Naive thymus-derived CD4-positive, alpha-beta T cell (primary cell): ENCODE data around the gene USP5. TPM values are rescaled to one million over a fixed set of nuclear protein-coding genes. Genes with fewer than 3 reads are reported as not detected.
A peak's percentile ranks its signal among the peaks of the same experiment; 100 is the strongest.

ENCODE experiments used
- ATAC-seq: fragments of 150-1000 bp; cut with Tn5 transposase; 2 replicates; pipeline ENCODE4 v1.10.0; 2021; ENCODE audit warnings: mild to moderate bottlenecking, moderate library complexity
- CTCF ChIA-PET: fragments of 350-600 bp; sonication (Branson Sonifier 250); formaldehyde crosslinking; loops from one replicate; lab custom pipeline; 2021; ENCODE audit warnings: antibody characterized with exemption; lab: Charles Lee
- POLR2A ChIA-PET: fragments of 350-600 bp; sonication (Branson Sonifier 250); formaldehyde crosslinking; loops from one replicate; lab custom pipeline; 2021; ENCODE audit warnings: antibody characterized with exemption, inconsistent platforms; lab: Charles Lee
- DNase-seq, 9 donors: peaks; one replicate each; pipeline versions ENCODE4 v3.0.0 to v3.0.0-alpha.2; 2020 to 2022; ENCODE audit warnings: mixed read lengths in 1 of 9
- H3K27ac ChIP-seq: one replicate; pipeline ENCODE4 v1.7.0; 2013; ENCODE audit warnings: mild to moderate bottlenecking, low read depth, low read length, moderate library complexity
- H3K27me3 ChIP-seq, 2 donors: one replicate each; pipeline ENCODE4 v1.7.0; 2013; ENCODE audit warnings: low read length in 2 of 2, mild to moderate bottlenecking in 2 of 2, moderate library complexity in 2 of 2; ENCODE audit not compliant: control insufficient read depth in 2 of 2, insufficient read depth in 2 of 2
- H3K36me3 ChIP-seq, 3 experiments: 1 replicate in 2 of 3; 2 replicates in 1 of 3; pipeline ENCODE4 v1.7.0; 2013; ENCODE audit warnings: low read length in 3 of 3, mild to moderate bottlenecking in 3 of 3, moderate library complexity in 1 of 3; ENCODE audit not compliant: insufficient read depth in 3 of 3, control insufficient read depth in 2 of 3
- H3K4me1 ChIP-seq, 2 donors: one replicate each; pipeline ENCODE4 v1.7.0; 2013; ENCODE audit warnings: low read length in 2 of 2, mild to moderate bottlenecking in 2 of 2, moderate library complexity in 1 of 2; ENCODE audit not compliant: control insufficient read depth in 2 of 2, insufficient read depth in 2 of 2
- H3K4me3 ChIP-seq: 2 replicates; pipeline ENCODE4 v1.7.0; 2013; ENCODE audit warnings: mild to moderate bottlenecking, low read length
- H3K9me3 ChIP-seq, 3 experiments: 1 replicate in 2 of 3; 2 replicates in 1 of 3; pipeline ENCODE4 v1.7.0; 2013; ENCODE audit warnings: low read length in 3 of 3; ENCODE audit not compliant: control insufficient read depth in 2 of 3
- H3K27ac Mint-ChIP-seq, 9 donors: one replicate each; pipeline ENCODE4 v1.8.0; 2020 to 2022; ENCODE audit warnings: mixed read lengths in 9 of 9, mild to moderate bottlenecking in 8 of 9, moderate library complexity in 5 of 9, inconsistent platforms in 2 of 9
- H3K27me3 Mint-ChIP-seq, 5 donors: one replicate each; pipeline ENCODE4 v1.8.0; 2021 to 2022; ENCODE audit warnings: mixed read lengths in 5 of 5, mild to moderate bottlenecking in 1 of 5
- H3K36me3 Mint-ChIP-seq, 5 donors: one replicate each; pipeline ENCODE4 v1.8.0; 2020 to 2022; ENCODE audit warnings: mixed read lengths in 5 of 5, mild to moderate bottlenecking in 3 of 5, inconsistent platforms in 1 of 5
- H3K4me1 Mint-ChIP-seq, 7 donors: one replicate each; pipeline ENCODE4 v1.8.0; 2020 to 2022; ENCODE audit warnings: mixed read lengths in 7 of 7, mild to moderate bottlenecking in 3 of 7, inconsistent platforms in 1 of 7
- H3K4me3 Mint-ChIP-seq, 10 donors: one replicate each; pipeline ENCODE4 v1.8.0; 2020 to 2022; ENCODE audit warnings: mild to moderate bottlenecking in 10 of 10, mixed read lengths in 10 of 10, moderate library complexity in 6 of 10, inconsistent platforms in 2 of 10
- H3K9me3 Mint-ChIP-seq, 11 donors: one replicate each; pipeline ENCODE4 v1.8.0; 2020 to 2022; ENCODE audit warnings: mixed read lengths in 11 of 11, mild to moderate bottlenecking in 4 of 11, inconsistent platforms in 1 of 11, moderate library complexity in 1 of 11
- intact Hi-C, 2 donors: fragments of 100-400 bp; cut with micrococcal nuclease; formaldehyde crosslinking; loops; one replicate each; pipeline ENCODE4 v1.15.1; 2023
- polyA plus RNA-seq, 2 donors: library from polyadenylated mRNA; unstranded; fragments of 300-500 nt; fragmentation: Illumina TruSeq; gene quantifications; one replicate each; pipeline ENCODE4 v1.2.3, GENCODE V29; 2021
- total RNA-seq, 6 experiments: library from RNA in 5 of 6; stranded (reverse) in 5 of 6; gene quantifications; 1 replicate in 5 of 6; 2 replicates in 1 of 6; pipeline ENCODE4 v1.2.3 and lab custom pipeline; 2021 to 2026

The USP5 gene
- total and polyA plus RNA-seq, 7 experiments from 2014 or later, result 51.9 to 134 (median 71.1) TPM

DNA sequence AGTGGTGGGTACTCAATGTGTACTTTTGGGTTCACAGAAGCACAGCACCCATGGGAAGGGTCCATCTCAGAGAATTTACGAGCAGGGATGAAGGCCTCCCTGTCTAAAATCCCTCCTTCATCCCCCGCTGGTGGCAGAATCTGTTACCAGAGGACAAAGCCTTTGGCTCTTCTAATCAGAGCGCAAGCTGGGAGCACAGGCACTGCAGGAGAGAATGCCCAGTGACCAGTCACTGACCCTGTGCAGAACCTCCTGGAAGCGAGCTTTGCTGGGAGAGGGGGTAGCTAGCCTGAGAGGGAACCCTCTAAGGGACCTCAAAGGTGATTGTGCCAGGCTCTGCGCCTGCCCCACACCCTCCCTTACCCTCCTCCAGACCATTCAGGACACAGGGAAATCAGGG, 31.8 kb upstream of the USP5 start:
- H3K27ac Mint-ChIP-seq, result peak overlapping the region in 3 of 9 donors; percentile 38 to 78 (median 64)
- ChIA-PET CTCF (interaction anchor here (1.3 to 6.6 kb wide), 2 partner anchors 16 to 68 kb away, joined by 4 to 94 read pairs; partner anchors contain the start of gene MLF2), POLR2A (interaction anchor here (3.6 kb wide), 1 partner anchor 31 kb away, joined by 12 read pairs; the partner anchor contains the start of gene CD4)
- no peak for DNase-seq
- Histone ChIP-seq H3K36me3 (peaks cover 0 to 53% (median 16%) of the 10 kb centered on the region in 3 experiments), H3K4me1 (peaks cover 0 to 15% of the 10 kb centered on the region in 2 donors), H3K9me3 (no peaks in the 10 kb centered on the region), H3K27me3 (peaks cover 0 to 6% of the 10 kb centered on the region in 2 donors), H3K27ac (no peak overlapping the region), H3K4me3 (no peak overlapping the region)
- no peak for ATAC-seq
- peaks cover 15 to 23% (median 20%) of the 10 kb centered on the region in 7 donors for H3K4me1 Mint-ChIP-seq
- H3K36me3 Mint-ChIP-seq, result peaks cover 11 to 29% (median 19%) of the 10 kb centered on the region in 5 donors
- intact Hi-C loops, result no loop called here
- H3K27me3 Mint-ChIP-seq, result peaks cover 4 to 30% (median 14%) of the 10 kb centered on the region in 5 donors
- H3K4me3 Mint-ChIP-seq, result peak overlapping the region in 1 of 10 donors; percentile 82
- peaks cover 0 to 2% (median 0%) of the 10 kb centered on the region in 11 donors for H3K9me3 Mint-ChIP-seq

- peaks cover 0 to 15% of the 10 kb centered on the region in 2 donors for H3K4me1 ChIP-seq
- Mint-ChIP-seq H3K27ac (peak within 1 kb of the TSS in 8 of 9 donors; percentile 8 to 80 (median 66)), H3K4me1 (peaks cover 20 to 28% (median 25%) of the 10 kb centered on the region in 7 donors), H3K9me3 (peaks cover 0 to 2% (median 0%) of the 10 kb centered on the region in 11 donors), H3K27me3 (peaks cover 9 to 37% (median 20%) of the 10 kb centered on the region in 5 donors), H3K36me3 (peaks cover 9 to 20% (median 15%) of the 10 kb centered on the region in 5 donors), H3K4me3 (peak within 1 kb of the TSS; percentile 55 to 82 (median 74))
- H3K9me3 ChIP-seq, result no peaks in the 10 kb centered on the region
- no peak within 1 kb of the TSS for H3K4me3 ChIP-seq
- H3K36me3 ChIP-seq, result peaks cover 0 to 36% (median 16%) of the 10 kb centered on the region in 3 experiments
- H3K27ac ChIP-seq, result no peak within 1 kb of the TSS
- DNase-seq (peak in 1 of 9 donors; percentile 17), ATAC-seq (peak; percentile 5)
- ChIA-PET POLR2A (interaction anchor here (0.7 to 13.2 kb wide), 12 partner anchors 10 to 254 kb away, joined by 3 to 91 read pairs (median 4); partner anchors contain the start of genes CD4, MLF2 and PTMS), CTCF (interaction anchor here (0.6 to 6.6 kb wide), 8 partner anchors 14 to 335 kb away, joined by 3 to 94 read pairs (median 3); partner anchors contain the start of genes CDCA3, MLF2 and USP5)
- intact Hi-C loops, result loop anchor here in 1 of 2 donors (1.0 kb wide), 1 partner anchor 69 kb away; the partner anchor contains the start of gene MLF2
- peaks cover 0 to 8% of the 10 kb centered on the region in 2 donors for H3K27me3 ChIP-seq
These were observed 30.1 kb upstream of the USP5 start, which contains the start of gene GPR162 for GRCh38 chr12:6821591-6822425. Gene GPR162, plus strand, starts transcription at chr12:6821821. Its CDS starts 2,078 bp downstream, at chr12:6823899.

DNA sequence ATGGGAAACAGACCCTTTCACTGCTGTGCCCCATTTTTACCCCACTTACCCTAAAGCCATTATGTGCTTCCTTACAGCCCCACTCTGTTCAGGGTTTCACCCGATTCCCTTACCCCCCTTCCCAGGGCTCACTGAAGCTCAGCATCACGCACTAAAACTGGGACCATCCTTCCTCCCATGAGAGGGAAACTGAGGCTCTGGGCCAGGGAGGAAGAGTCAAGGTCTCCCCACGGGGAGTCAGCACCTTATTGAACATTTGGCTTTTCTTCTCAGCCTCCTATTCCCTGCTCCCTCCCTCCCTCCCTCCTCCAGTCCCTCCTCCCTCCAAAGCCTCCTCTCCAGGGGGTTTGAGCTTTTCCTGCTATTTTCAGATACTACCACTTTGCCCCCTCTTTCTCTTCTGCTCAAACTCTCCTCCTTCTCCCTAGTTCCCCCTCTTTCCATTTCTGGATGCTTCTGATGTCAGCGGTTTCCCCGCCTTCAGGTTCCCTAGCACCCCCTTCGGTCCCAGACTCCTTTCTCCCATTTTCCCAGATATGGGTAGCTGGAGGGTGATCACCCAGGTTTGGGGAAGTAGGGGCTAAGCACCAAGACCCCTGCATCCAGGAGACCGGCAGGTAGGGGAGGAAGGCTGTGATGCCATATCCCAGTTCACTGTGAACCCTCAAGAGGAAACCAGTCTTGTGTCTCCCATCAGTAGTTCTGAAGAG, 29.4 kb upstream of the USP5 start:
- CTCF ChIA-PET, result interaction anchor here (0.7 to 6.6 kb wide), 4 partner anchors 13 to 90 kb away, joined by 3 to 94 read pairs (median 15); partner anchors contain the start of gene MLF2
- no peak for ATAC-seq
- peaks cover 0 to 29% (median 12%) of the 10 kb centered on the region in 3 experiments for H3K36me3 ChIP-seq
- peaks cover 0 to 8% of the 10 kb centered on the region in 2 donors for H3K27me3 ChIP-seq
- no peak overlapping the region for H3K27ac ChIP-seq
- intact Hi-C loops, result no loop called here
- H3K27ac Mint-ChIP-seq, result peak overlapping the region in 2 of 9 donors; percentile 18 to 26
- H3K9me3 ChIP-seq, result no peaks in the 10 kb centered on the region
- H3K4me1 Mint-ChIP-seq, result peaks cover 25 to 34% (median 30%) of the 10 kb centered on the region in 7 donors
- POLR2A ChIA-PET, result interaction anchor here (0.7 to 13.2 kb wide), 4 partner anchors 33 to 255 kb away, joined by 3 to 91 read pairs (median 8); partner anchors contain the start of genes CD4, MLF2 and PTMS
- H3K4me3 ChIP-seq, result no peak overlapping the region
- H3K36me3 Mint-ChIP-seq, result peaks cover 4 to 16% (median 10%) of the 10 kb centered on the region in 5 donors
- peaks cover 3 to 15% of the 10 kb centered on the region in 2 donors for H3K4me1 ChIP-seq
- H3K9me3 Mint-ChIP-seq, result peaks cover 0 to 3% (median 0%) of the 10 kb centered on the region in 11 donors
- peaks cover 9 to 42% (median 25%) of the 10 kb centered on the region in 5 donors for H3K27me3 Mint-ChIP-seq
- DNase-seq, result no peak
- peak overlapping the region in 7 of 10 donors; percentile 31 to 82 (median 69) for H3K4me3 Mint-ChIP-seq

DNA sequence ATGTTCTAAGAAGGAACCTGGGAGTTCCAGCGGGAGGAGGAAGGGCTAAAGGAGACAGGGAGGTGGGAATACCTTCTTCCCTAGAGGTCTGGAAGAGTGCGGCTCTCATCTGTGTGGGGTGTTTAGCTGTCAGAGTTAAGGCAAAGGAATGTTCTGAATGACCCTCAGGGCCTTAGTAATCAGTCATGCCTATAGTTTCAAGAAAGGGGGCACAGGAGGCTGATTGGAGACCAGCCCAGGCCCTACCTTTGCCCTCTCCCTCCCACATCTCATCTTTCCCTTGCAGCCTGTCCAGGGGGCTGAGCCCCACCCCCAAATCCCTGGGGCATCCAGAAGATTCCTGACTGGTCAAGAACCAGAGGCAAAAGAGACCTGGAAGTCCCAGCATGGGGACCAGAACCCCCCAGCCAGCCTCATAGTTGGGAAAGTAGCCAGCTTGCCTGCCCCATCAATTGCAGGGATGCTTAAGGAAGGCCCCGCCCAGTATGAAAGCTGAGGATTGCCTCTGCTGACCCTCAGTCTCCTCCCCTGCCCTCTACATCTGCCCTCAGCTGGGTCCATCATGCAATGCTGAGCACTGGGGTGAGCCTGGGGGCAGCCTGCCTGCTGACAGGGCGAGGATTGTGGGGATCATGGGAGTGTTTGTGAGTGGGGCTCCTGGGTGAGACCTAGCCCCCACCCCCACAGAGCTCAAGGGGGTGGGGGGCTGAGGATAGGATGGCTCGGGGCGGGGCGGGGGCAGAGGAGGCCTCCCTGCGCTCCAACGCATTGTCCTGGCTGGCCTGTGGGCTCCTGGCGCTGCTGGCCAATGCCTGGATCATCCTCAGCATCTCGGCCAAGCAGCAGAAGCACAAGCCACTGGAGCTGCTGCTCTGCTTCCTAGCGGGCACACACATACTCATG, 28.5 kb upstream of the USP5 start:
- H3K9me3 Mint-ChIP-seq, result peaks cover 0 to 2% (median 0%) of the 10 kb centered on the region in 11 donors

More for the DNA sequence above, 28.5 kb upstream of the USP5 start:
- H3K27ac Mint-ChIP-seq, result peak overlapping the region in 2 of 9 donors; percentile 18 to 26
- peaks cover 29 to 38% (median 32%) of the 10 kb centered on the region in 7 donors for H3K4me1 Mint-ChIP-seq
- peaks cover 9 to 46% (median 26%) of the 10 kb centered on the region in 5 donors for H3K27me3 Mint-ChIP-seq
- ChIA-PET CTCF (interaction anchor here (0.7 to 6.6 kb wide), 7 partner anchors 12 to 211 kb away, joined by 3 to 94 read pairs (median 13); partner anchors contain the start of genes CD4 and MLF2), POLR2A (interaction anchor here (0.9 to 13.2 kb wide), 2 partner anchors 40 to 70 kb away, joined by 3 to 91 read pairs; partner anchors contain the start of gene MLF2)
- no peak for DNase-seq
- no peak for ATAC-seq
- Histone ChIP-seq H3K27ac (no peak overlapping the region), H3K9me3 (no peaks in the 10 kb centered on the region), H3K27me3 (peaks cover 0 to 8% of the 10 kb centered on the region in 2 donors), H3K4me1 (peaks cover 4 to 15% of the 10 kb centered on the region in 2 donors), H3K4me3 (no peak overlapping the region), H3K36me3 (peaks cover 0 to 20% (median 3%) of the 10 kb centered on the region in 3 experiments)
- intact Hi-C loops, result loop anchor here in 1 of 2 donors (2.0 kb wide), 1 partner anchor 33 kb away; no protein-coding TSS in a partner anchor
- peaks cover 0 to 10% (median 4%) of the 10 kb centered on the region in 5 donors for H3K36me3 Mint-ChIP-seq
- H3K4me3 Mint-ChIP-seq, result peak overlapping the region in 2 of 10 donors; percentile 13 to 82
